A549 (cell line): ENCODE measurements around the gene CD34. TPM values are rescaled to one million over a fixed set of nuclear protein-coding genes. Genes with fewer than 3 reads are reported as not detected.

Source experiments
- ATAC-seq, 2 experiments: fragments of 200-7000 bp in 1 of 2; fragments of >200 bp in 1 of 2; cut with Nextera tagmentation in 1 of 2; cut with Tn5 transposase in 1 of 2; 3 replicates each; pipeline versions ENCODE4 v1.8.0 to v1.9.1; 2018 to 2020; ENCODE audit warnings: mild to moderate bottlenecking in 1 of 2, moderate library complexity in 1 of 2
- CTCF ChIA-PET: fragments of 300-600 bp; sonication (Branson Sonifier 250); formaldehyde crosslinking; extraction: SDS; loops from one replicate; lab custom pipeline; 2021; ENCODE audit warnings: antibody characterized with exemption, inconsistent platforms; lab: Yijun Ruan, JAX
- POLR2A ChIA-PET: fragments of 350-600 bp; formaldehyde crosslinking; extraction: SDS; loops from one replicate; lab custom pipeline; 2021; ENCODE audit warnings: antibody characterized with exemption, inconsistent platforms; lab: Yijun Ruan, JAX
- DNase-seq, 2 experiments: peaks; one replicate each; pipeline versions ENCODE4 v3.0.0 to v3.0.0-alpha.2; 2011 to 2016; ENCODE audit warnings: low read depth in 1 of 2, low spot score in 1 of 2
- FAIRE-seq: peaks from 2 replicates; lab custom pipeline; 2011; peaks lifted over from hg19 to GRCh38; lab: Jason Lieb, UNC
- H3K27ac ChIP-seq, 2 experiments: fragments of >200 bp; sonication (Bioruptor Twin); formaldehyde crosslinking; 3 replicates each; pipeline ENCODE4 v1.5.1; 2016 to 2017
- H3K4me1 ChIP-seq: fragments of >200 bp; sonication (Bioruptor Twin); formaldehyde crosslinking; 3 replicates; pipeline ENCODE4 v1.6.1; 2016
- H3K4me2 ChIP-seq: fragments of >200 bp; sonication (Bioruptor Twin); formaldehyde crosslinking; 3 replicates; pipeline ENCODE4 v1.6.1; 2016
- H3K4me3 ChIP-seq: fragments of >200 bp; sonication (Bioruptor Twin); formaldehyde crosslinking; 3 replicates; pipeline ENCODE4 v1.5.1; 2016
- H3K9me3 ChIP-seq: fragments of >200 bp; sonication (Bioruptor Twin); formaldehyde crosslinking; 3 replicates; pipeline ENCODE4 v1.6.1; 2016
- BHLHE40 ChIP-seq: IDR thresholded peaks from 2 replicates; pipeline ENCODE4 v1.6.1; 2012; ENCODE audit warnings: low read depth, low read length, inconsistent platforms
- CBX8 ChIP-seq: fragments of 200-600 bp; sonication (generic); IDR thresholded peaks from 2 replicates; pipeline ENCODE4 v1.6.1; 2016
- CHD2 ChIP-seq: fragments of 150-350 bp; IDR thresholded peaks from 2 replicates; pipeline ENCODE4 v1.6.1; 2014; ENCODE audit warnings: low read length; ENCODE audit not compliant: partially characterized antibody
- ELK1 ChIP-seq: fragments of 150-350 bp; IDR thresholded peaks from 2 replicates; pipeline ENCODE4 v1.6.1; 2014; ENCODE audit warnings: low read depth, mild to moderate bottlenecking, low read length
- EP300 ChIP-seq, 2 experiments: fragments of >200 bp; sonication (Bioruptor Twin); formaldehyde crosslinking; IDR thresholded peaks; 2 replicates in 1 of 2; 3 replicates in 1 of 2; pipeline ENCODE4 v1.6.1; 2016 to 2017
- ESRRA ChIP-seq: fragments of 150-350 bp; IDR thresholded peaks from 2 replicates; pipeline ENCODE4 v1.6.1; 2014; ENCODE audit warnings: mild to moderate bottlenecking, low read length, borderline replicate concordance
- GATA3 ChIP-seq: IDR thresholded peaks from 2 replicates; pipeline ENCODE4 v1.6.1; 2012; ENCODE audit warnings: borderline replicate concordance
- HDAC2 ChIP-seq: fragments of 200-600 bp; sonication (generic); IDR thresholded peaks from 2 replicates; pipeline ENCODE4 v1.6.1; 2016
- HOXA7 ChIP-seq: fragments of 250-450 bp; sonication (Bioruptor Pico); IDR thresholded peaks from 2 replicates; pipeline ENCODE4 v1.5.0; 2020; ENCODE audit warnings: mild to moderate bottlenecking, moderate library complexity
- KDM5A ChIP-seq: fragments of 200-600 bp; sonication (generic); IDR thresholded peaks from 2 replicates; pipeline ENCODE4 v1.6.1; 2016; ENCODE audit warnings: antibody characterized with exemption, mild to moderate bottlenecking
- MAX ChIP-seq: IDR thresholded peaks from 2 replicates; pipeline ENCODE4 v1.6.1; 2012
- MAZ ChIP-seq: fragments of 150-350 bp; IDR thresholded peaks from 2 replicates; pipeline ENCODE4 v1.6.1; 2014; ENCODE audit warnings: antibody characterized with exemption, low read depth, low read length, borderline replicate concordance
- NR3C1 ChIP-seq: fragments of >200 bp; sonication (Bioruptor Twin); formaldehyde crosslinking; IDR thresholded peaks from 3 replicates; pipeline ENCODE4 v1.6.1; 2017
- PHF8 ChIP-seq: fragments of 200-600 bp; sonication (generic); IDR thresholded peaks from 2 replicates; pipeline ENCODE4 v1.6.1; 2016; ENCODE audit warnings: low read depth, mild to moderate bottlenecking, antibody characterized with exemption, moderate library complexity, borderline replicate concordance
- POLR2A ChIP-seq: IDR thresholded peaks from 2 replicates; pipeline ENCODE4 v1.6.1; 2012; ENCODE audit warnings: mild to moderate bottlenecking, low read length
- POLR2AphosphoS2 ChIP-seq: conservative IDR thresholded peaks from 2 replicates; pipeline ENCODE4 v1.6.1; 2012; ENCODE audit warnings: low read length, improper control_type of control experiment, inconsistent platforms
- RAD21 ChIP-seq, 2 experiments: fragments of >200 bp in 1 of 2; sonication (Bioruptor Twin) in 1 of 2; formaldehyde crosslinking in 1 of 2; IDR thresholded peaks in 1 of 2; conservative IDR thresholded peaks in 1 of 2; 2 replicates in 1 of 2; 3 replicates in 1 of 2; pipeline ENCODE4 v1.6.1; 2012 to 2018; ENCODE audit warnings: inconsistent platforms in 1 of 2
- RARB ChIP-seq: fragments of 250-450 bp; sonication (Bioruptor Pico); IDR thresholded peaks from 2 replicates; pipeline ENCODE4 v1.8.0; 2021; ENCODE audit warnings: mild to moderate bottlenecking, moderate library complexity
- SMC3 ChIP-seq: fragments of >200 bp; sonication (Bioruptor Twin); formaldehyde crosslinking; IDR thresholded peaks from 3 replicates; pipeline ENCODE4 v1.6.1; 2018; ENCODE audit warnings: inconsistent platforms
- TFCP2L1 ChIP-seq: fragments of 250-450 bp; sonication (Bioruptor Pico); IDR thresholded peaks from 2 replicates; pipeline ENCODE4 v1.5.0; 2021; ENCODE audit warnings: mild to moderate bottlenecking
- WGBS: methylation state at CpG from one replicate; pipeline ENCODE4 v1.1.6; 2017; ENCODE audit errors: missing lambda C conversion rate; 5-methylcytosine and 5-hydroxymethylcytosine counted together
- polyA plus RNA-seq, 4 experiments: library from polyadenylated mRNA; depleted of rRNA in 3 of 4; stranded (reverse); fragments of >200 nt; fragmentation: RNase III in 1 of 4; extraction: RNeasy Plus Mini Kit Qiagen cat#74134 plus additional on column Dnase treatment in 1 of 4; gene quantifications; 2 replicates in 3 of 4; 3 replicates in 1 of 4; pipeline ENCODE4 v1.2.3, GENCODE V29; 2011 to 2017
- TF ChIP-seq, protein P1 (sequence below): fragments of 250-450 bp; sonication (Bioruptor Pico); IDR thresholded peaks from 2 replicates; pipeline ENCODE4 v1.5.0; 2021; ENCODE audit warnings: mild to moderate bottlenecking, moderate library complexity, borderline replicate concordance
- TF ChIP-seq, protein P2 (sequence below): fragments of >200 bp; sonication (Bioruptor Twin); formaldehyde crosslinking; IDR thresholded peaks from 3 replicates; pipeline ENCODE4 v1.6.1; 2016

Gene CD34
- polyA plus RNA-seq, 2 of the 4 experiments (the other 2 are of a cell fraction) = 0.05 TPM; not detected in 1

DNA sequence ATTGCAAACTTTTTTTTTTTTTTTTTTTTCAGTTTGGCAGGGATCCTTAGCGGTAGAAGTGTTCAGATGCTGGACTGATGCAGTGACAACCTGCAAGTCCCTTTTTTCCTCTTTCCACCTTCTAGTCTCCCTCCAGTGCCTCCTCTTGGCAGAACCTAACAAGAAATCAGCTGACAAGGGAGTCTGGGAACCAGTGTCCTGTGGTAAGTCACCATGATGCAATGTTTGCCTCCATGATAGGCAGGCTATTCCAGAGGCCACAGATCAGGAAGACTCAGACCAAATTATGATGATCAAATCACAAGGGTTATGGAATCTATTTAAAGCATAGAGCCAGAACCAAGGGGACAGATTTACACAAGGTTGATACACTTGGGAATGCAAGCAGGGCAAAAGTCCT, 3.0 kb upstream of the CD34 start (continued):
- TF ChIP-seq POLR2AphosphoS2 = no peak
- TF ChIP-seq NR3C1 = no peak
- TF ChIP-seq HOXA7 (CRISPR knock-in tag) = no peak
- TF ChIP-seq KDM5A = no peak
- TF ChIP-seq, all 56 proteins: peak for 0

GRCh38 chr1:207911856-207912760, 1.2 kb upstream of the CD34 start:
- 65% methylated on average over 8 of the region's 8 CpGs for WGBS
- no peak for FAIRE-seq
- POLR2A ChIA-PET = no interaction called here
- DNase-seq = no peak
- no peak overlapping the region for H3K4me2 ChIP-seq
- no peak overlapping the region for H3K4me3 ChIP-seq
- H3K4me1 ChIP-seq = 0 out of 3 replicates have a peak, but pooled peaks cover 4% of the 10 kb centered on the region
- H3K9me3 ChIP-seq = no peaks in the 10 kb centered on the region
- H3K27ac ChIP-seq = no peak overlapping the region
- CTCF ChIA-PET = interaction anchor here (1.0 to 1.3 kb wide), 5 partner anchors 15 to 100 kb away, joined by 3 to 4 read pairs (median 3); no protein-coding TSS in a partner anchor
- no peak for ATAC-seq
- TF ChIP-seq PHF8 (no peak), ESRRA (no peak), KDM5A (no peak), CBX8 (no peak), ELK1 (no peak), TFCP2L1 (CRISPR knock-in tag) (no peak), HDAC2 (no peak), MAX (no peak), RARB (no peak), MAZ (no peak), CHD2 (no peak), EP300 (IDR thresholded peaks at IDR 0.05) (no peak), GATA3 (no peak), POLR2A (no peak), RAD21 (conservative IDR thresholded peaks at IDR 0.05 in 1 of 2, IDR thresholded peaks at IDR 0.05 in 1 of 2) (no peak), SMC3 (no peak), BHLHE40 (no peak), NR3C1 (no peak)
- TF ChIP-seq, protein P1, sequence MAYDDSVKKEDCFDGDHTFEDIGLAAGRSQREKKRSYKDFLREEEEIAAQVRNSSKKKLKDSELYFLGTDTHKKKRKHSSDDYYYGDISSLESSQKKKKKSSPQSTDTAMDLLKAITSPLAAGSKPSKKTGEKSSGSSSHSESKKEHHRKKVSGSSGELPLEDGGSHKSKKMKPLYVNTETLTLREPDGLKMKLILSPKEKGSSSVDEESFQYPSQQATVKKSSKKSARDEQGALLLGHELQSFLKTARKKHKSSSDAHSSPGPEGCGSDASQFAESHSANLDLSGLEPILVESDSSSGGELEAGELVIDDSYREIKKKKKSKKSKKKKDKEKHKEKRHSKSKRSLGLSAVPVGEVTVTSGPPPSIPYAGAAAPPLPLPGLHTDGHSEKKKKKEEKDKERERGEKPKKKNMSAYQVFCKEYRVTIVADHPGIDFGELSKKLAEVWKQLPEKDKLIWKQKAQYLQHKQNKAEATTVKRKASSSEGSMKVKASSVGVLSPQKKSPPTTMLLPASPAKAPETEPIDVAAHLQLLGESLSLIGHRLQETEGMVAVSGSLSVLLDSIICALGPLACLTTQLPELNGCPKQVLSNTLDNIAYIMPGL (CRISPR knock-in tag) = no peak
- TF ChIP-seq, protein P2, sequence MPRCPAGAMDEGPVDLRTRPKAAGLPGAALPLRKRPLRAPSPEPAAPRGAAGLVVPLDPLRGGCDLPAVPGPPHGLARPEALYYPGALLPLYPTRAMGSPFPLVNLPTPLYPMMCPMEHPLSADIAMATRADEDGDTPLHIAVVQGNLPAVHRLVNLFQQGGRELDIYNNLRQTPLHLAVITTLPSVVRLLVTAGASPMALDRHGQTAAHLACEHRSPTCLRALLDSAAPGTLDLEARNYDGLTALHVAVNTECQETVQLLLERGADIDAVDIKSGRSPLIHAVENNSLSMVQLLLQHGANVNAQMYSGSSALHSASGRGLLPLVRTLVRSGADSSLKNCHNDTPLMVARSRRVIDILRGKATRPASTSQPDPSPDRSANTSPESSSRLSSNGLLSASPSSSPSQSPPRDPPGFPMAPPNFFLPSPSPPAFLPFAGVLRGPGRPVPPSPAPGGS = no peak
